Panc1 (cell line): ENCODE results near the gene P2RY8.

Experiments used
- POLR2AphosphoS5 ChIP-seq: IDR thresholded peaks from 2 replicates; pipeline ENCODE4 v1.6.1; 2012; ENCODE audit warnings: mild to moderate bottlenecking, low read depth, low read length, moderate library complexity
- TCF7L2 ChIP-seq: IDR thresholded peaks from 2 replicates; pipeline ENCODE4 v1.6.1; 2011; ENCODE audit warnings: mild to moderate bottlenecking, low read depth, low read length, inconsistent platforms
- TF ChIP-seq, protein P1 (sequence below): fragments of 450-650 bp; IDR thresholded peaks from 2 replicates; pipeline ENCODE4 v1.5.1; 2017; ENCODE audit warnings: mild to moderate bottlenecking
- TF ChIP-seq, protein P2 (sequence below), 2 experiments: IDR thresholded peaks; 2 replicates each; pipeline ENCODE4 v1.6.1; 2011 to 2012; ENCODE audit warnings: low read depth in 2 of 2, control low read depth in 1 of 2, low read length in 1 of 2, mild to moderate bottlenecking in 1 of 2, moderate library complexity in 1 of 2; ENCODE audit not compliant: insufficient read depth in 1 of 2

DNA sequence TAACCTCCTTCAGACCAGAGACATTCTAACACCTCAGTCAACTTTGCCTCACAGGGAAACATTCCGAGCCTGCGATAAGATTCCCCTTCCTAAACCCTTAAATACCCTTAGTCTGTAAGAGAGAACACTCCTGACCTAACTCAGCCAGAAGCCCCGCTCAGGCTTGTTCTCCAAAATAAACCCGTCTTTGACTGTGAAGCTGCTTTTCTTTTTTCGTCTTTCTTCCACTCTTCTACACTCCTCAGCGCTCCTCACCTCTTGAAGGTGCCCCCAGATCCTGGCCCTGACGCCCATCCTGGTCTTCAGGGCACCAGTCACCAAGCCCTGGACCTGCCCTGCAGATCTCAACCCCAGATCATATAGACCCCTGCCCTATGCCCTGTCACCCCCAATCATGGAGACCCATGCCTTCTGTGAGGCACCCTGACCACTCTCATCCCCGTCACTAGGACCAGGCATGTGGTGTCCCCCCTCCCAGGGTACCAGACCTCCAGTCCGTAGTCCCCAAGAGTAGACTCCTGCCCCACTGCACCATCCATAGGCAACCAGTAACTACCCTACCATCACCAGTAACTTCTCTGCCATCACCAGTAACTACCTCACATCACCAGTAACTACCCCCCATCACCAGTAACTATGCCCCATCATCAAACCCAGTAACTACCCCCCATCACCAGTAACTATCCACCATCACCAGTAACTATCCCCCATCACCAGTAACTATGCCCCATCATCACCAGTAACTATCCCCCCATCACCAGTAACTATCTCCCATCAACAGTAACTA lies 87.8 kb downstream of the P2RY8 start:
- TF ChIP-seq, protein P1, sequence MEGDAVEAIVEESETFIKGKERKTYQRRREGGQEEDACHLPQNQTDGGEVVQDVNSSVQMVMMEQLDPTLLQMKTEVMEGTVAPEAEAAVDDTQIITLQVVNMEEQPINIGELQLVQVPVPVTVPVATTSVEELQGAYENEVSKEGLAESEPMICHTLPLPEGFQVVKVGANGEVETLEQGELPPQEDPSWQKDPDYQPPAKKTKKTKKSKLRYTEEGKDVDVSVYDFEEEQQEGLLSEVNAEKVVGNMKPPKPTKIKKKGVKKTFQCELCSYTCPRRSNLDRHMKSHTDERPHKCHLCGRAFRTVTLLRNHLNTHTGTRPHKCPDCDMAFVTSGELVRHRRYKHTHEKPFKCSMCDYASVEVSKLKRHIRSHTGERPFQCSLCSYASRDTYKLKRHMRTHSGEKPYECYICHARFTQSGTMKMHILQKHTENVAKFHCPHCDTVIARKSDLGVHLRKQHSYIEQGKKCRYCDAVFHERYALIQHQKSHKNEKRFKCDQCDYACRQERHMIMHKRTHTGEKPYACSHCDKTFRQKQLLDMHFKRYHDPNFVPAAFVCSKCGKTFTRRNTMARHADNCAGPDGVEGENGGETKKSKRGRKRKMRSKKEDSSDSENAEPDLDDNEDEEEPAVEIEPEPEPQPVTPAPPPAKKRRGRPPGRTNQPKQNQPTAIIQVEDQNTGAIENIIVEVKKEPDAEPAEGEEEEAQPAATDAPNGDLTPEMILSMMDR, result no peak
- no peak for TF ChIP-seq POLR2AphosphoS5
- TF ChIP-seq, protein P2, sequence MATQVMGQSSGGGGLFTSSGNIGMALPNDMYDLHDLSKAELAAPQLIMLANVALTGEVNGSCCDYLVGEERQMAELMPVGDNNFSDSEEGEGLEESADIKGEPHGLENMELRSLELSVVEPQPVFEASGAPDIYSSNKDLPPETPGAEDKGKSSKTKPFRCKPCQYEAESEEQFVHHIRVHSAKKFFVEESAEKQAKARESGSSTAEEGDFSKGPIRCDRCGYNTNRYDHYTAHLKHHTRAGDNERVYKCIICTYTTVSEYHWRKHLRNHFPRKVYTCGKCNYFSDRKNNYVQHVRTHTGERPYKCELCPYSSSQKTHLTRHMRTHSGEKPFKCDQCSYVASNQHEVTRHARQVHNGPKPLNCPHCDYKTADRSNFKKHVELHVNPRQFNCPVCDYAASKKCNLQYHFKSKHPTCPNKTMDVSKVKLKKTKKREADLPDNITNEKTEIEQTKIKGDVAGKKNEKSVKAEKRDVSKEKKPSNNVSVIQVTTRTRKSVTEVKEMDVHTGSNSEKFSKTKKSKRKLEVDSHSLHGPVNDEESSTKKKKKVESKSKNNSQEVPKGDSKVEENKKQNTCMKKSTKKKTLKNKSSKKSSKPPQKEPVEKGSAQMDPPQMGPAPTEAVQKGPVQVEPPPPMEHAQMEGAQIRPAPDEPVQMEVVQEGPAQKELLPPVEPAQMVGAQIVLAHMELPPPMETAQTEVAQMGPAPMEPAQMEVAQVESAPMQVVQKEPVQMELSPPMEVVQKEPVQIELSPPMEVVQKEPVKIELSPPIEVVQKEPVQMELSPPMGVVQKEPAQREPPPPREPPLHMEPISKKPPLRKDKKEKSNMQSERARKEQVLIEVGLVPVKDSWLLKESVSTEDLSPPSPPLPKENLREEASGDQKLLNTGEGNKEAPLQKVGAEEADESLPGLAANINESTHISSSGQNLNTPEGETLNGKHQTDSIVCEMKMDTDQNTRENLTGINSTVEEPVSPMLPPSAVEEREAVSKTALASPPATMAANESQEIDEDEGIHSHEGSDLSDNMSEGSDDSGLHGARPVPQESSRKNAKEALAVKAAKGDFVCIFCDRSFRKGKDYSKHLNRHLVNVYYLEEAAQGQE (IDR thresholded peaks at IDR 0.05; ENCODE audit: insufficient read depth in 1 of 2, low read depth in 2 of 2, low read length in 1 of 2), result no peak
- TF ChIP-seq TCF7L2, result no peak
